ENCODE data around the gene ZNF446. TPM values are rescaled to one million over a fixed set of nuclear protein-coding genes. Genes with fewer than 3 reads are reported as not detected.

Gene ZNF446
- total and polyA plus RNA-seq, 9 of the 15 experiments (the other 6 are each of a cell fraction or from before 2014, with no cell fraction given): 0.07 to 4.8 (median 1.2) TPM

- TF ChIP-seq ID3 (CRISPR knock-in tag; IDR thresholded peaks at IDR 0.05): no peak
- TF ChIP-seq ID3 (tag; IDR thresholded peaks at IDR 0.05): peak; percentile 71; the same call in 1 of the 2 replicates
- TF ChIP-seq MED1 (CRISPR knock-in tag; IDR thresholded peaks at IDR 0.05; ENCODE audit: borderline replicate concordance): no peak
- no peak for TF ChIP-seq RBM17 (IDR thresholded peaks at IDR 0.05; ENCODE audit: borderline replicate concordance, low read depth, low read length)
- no peak; a peak in 1 of 4 replicates for TF ChIP-seq RCOR1 (IDR thresholded peaks at IDR 0.05; ENCODE audit: borderline replicate concordance in 1 of 2, low read depth in 2 of 2, low read length in 2 of 2)
- TF ChIP-seq TEAD1 (CRISPR knock-in tag; IDR thresholded peaks at IDR 0.05): peak; percentile 70 to 85
- TF ChIP-seq ZBTB7A (IDR thresholded peaks at IDR 0.05; ENCODE audit: borderline replicate concordance, control insufficient read depth, low read depth, low read length): peak; percentile 76; the same call in 1 of the 2 replicates
- peak; percentile 74 for TF ChIP-seq PML (IDR thresholded peaks at IDR 0.05; ENCODE audit: low read length)
- TF ChIP-seq ZNF12 (CRISPR knock-in tag; IDR thresholded peaks at IDR 0.05): peak; percentile 23; the same call in 1 of the 2 replicates
- TF ChIP-seq, protein P1, sequence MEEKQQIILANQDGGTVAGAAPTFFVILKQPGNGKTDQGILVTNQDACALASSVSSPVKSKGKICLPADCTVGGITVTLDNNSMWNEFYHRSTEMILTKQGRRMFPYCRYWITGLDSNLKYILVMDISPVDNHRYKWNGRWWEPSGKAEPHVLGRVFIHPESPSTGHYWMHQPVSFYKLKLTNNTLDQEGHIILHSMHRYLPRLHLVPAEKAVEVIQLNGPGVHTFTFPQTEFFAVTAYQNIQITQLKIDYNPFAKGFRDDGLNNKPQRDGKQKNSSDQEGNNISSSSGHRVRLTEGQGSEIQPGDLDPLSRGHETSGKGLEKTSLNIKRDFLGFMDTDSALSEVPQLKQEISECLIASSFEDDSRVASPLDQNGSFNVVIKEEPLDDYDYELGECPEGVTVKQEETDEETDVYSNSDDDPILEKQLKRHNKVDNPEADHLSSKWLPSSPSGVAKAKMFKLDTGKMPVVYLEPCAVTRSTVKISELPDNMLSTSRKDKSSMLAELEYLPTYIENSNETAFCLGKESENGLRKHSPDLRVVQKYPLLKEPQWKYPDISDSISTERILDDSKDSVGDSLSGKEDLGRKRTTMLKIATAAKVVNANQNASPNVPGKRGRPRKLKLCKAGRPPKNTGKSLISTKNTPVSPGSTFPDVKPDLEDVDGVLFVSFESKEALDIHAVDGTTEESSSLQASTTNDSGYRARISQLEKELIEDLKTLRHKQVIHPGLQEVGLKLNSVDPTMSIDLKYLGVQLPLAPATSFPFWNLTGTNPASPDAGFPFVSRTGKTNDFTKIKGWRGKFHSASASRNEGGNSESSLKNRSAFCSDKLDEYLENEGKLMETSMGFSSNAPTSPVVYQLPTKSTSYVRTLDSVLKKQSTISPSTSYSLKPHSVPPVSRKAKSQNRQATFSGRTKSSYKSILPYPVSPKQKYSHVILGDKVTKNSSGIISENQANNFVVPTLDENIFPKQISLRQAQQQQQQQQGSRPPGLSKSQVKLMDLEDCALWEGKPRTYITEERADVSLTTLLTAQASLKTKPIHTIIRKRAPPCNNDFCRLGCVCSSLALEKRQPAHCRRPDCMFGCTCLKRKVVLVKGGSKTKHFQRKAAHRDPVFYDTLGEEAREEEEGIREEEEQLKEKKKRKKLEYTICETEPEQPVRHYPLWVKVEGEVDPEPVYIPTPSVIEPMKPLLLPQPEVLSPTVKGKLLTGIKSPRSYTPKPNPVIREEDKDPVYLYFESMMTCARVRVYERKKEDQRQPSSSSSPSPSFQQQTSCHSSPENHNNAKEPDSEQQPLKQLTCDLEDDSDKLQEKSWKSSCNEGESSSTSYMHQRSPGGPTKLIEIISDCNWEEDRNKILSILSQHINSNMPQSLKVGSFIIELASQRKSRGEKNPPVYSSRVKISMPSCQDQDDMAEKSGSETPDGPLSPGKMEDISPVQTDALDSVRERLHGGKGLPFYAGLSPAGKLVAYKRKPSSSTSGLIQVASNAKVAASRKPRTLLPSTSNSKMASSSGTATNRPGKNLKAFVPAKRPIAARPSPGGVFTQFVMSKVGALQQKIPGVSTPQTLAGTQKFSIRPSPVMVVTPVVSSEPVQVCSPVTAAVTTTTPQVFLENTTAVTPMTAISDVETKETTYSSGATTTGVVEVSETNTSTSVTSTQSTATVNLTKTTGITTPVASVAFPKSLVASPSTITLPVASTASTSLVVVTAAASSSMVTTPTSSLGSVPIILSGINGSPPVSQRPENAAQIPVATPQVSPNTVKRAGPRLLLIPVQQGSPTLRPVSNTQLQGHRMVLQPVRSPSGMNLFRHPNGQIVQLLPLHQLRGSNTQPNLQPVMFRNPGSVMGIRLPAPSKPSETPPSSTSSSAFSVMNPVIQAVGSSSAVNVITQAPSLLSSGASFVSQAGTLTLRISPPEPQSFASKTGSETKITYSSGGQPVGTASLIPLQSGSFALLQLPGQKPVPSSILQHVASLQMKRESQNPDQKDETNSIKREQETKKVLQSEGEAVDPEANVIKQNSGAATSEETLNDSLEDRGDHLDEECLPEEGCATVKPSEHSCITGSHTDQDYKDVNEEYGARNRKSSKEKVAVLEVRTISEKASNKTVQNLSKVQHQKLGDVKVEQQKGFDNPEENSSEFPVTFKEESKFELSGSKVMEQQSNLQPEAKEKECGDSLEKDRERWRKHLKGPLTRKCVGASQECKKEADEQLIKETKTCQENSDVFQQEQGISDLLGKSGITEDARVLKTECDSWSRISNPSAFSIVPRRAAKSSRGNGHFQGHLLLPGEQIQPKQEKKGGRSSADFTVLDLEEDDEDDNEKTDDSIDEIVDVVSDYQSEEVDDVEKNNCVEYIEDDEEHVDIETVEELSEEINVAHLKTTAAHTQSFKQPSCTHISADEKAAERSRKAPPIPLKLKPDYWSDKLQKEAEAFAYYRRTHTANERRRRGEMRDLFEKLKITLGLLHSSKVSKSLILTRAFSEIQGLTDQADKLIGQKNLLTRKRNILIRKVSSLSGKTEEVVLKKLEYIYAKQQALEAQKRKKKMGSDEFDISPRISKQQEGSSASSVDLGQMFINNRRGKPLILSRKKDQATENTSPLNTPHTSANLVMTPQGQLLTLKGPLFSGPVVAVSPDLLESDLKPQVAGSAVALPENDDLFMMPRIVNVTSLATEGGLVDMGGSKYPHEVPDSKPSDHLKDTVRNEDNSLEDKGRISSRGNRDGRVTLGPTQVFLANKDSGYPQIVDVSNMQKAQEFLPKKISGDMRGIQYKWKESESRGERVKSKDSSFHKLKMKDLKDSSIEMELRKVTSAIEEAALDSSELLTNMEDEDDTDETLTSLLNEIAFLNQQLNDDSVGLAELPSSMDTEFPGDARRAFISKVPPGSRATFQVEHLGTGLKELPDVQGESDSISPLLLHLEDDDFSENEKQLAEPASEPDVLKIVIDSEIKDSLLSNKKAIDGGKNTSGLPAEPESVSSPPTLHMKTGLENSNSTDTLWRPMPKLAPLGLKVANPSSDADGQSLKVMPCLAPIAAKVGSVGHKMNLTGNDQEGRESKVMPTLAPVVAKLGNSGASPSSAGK (IDR thresholded peaks at IDR 0.05): peak; percentile 86
- no peak for TF ChIP-seq ZKSCAN8 (CRISPR knock-in tag; IDR thresholded peaks at IDR 0.05)
- TF ChIP-seq ZNF146 (CRISPR knock-in tag; IDR thresholded peaks at IDR 0.05; ENCODE audit: unreplicated experiment): no peak
- no peak for TF ChIP-seq ARID2 (IDR thresholded peaks at IDR 0.05)
- no peak for TF ChIP-seq TFAM (CRISPR knock-in tag; conservative IDR thresholded peaks at IDR 0.05)
Observed at GRCh38 chr19:58499021-58499927, 23.1 kb downstream of the ZNF446 start (continued).
